ENCODE results near the gene ZNF594. TPM values are rescaled to one million over a fixed set of nuclear protein-coding genes. Genes with fewer than 3 reads are reported as not detected.
"Not testable (repeated sequence)": the region's sequence is repeated elsewhere in the genome, so short reads cannot be mapped to it uniquely, and the experiment has no call there.

Gene ZNF594
- total RNA-seq, 4 donors from 2014 or later: 2.4 to 5.0 (median 3.8) TPM

DNA sequence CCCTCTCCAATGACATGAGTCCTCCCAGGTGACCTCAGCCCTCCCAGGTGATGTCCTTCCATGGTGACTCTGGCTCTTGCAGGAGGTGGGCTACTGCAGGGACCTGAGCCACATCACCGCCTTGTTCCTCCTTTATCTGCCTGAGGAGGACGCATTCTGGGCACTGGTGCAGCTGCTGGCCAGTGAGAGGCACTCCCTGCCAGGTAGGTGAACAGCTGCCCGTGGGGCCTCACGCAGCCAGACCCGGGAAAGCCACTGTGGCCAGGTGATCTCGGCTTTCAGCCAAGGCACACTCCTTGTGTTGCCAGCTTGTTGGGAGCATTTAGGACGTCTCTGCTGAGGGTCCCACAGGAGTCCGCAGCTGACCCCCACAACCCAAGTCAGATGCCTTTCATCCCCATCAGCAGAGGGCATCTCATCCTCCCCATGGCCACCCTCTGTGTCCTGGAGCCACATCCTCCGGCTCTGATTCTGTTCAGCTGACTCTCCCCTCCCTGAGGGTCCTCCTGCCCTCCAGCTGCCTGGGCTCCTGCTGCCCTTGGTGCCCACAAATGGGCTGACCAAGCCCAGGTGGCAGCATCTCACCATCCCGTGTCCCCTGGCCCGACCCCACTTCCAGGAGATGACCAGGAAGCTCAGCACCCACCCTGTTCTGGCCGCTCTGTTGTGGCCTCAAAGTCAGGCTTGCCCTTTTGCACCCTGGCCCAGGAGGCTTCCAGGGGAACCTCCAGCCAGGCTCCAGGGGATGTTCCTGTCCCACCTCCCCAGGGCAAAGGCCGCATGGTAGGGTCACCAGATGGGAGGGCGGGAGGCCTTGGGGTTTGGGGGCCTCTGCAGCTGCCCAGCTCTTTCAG, 55.7 kb downstream of the ZNF594 start:
- peak in 1 of 2 donors; percentile 71 for DNase-seq (ENCODE audit: low spot score in 2 of 2)
- H3K4me3 ChIP-seq (ENCODE audit: low read depth, poor library complexity, severe bottlenecking): no peak overlapping the region
- intact Hi-C loops (cut with DNase I; ENCODE audit: low total_unique reads): no loop called here
- 76 to 91% methylated on average over 13 of the region's 14 CpGs for WGBS, 2 donors
- TF ChIP-seq POLR2A (IDR thresholded peaks at IDR 0.05): no peak
- TF ChIP-seq, protein P1, sequence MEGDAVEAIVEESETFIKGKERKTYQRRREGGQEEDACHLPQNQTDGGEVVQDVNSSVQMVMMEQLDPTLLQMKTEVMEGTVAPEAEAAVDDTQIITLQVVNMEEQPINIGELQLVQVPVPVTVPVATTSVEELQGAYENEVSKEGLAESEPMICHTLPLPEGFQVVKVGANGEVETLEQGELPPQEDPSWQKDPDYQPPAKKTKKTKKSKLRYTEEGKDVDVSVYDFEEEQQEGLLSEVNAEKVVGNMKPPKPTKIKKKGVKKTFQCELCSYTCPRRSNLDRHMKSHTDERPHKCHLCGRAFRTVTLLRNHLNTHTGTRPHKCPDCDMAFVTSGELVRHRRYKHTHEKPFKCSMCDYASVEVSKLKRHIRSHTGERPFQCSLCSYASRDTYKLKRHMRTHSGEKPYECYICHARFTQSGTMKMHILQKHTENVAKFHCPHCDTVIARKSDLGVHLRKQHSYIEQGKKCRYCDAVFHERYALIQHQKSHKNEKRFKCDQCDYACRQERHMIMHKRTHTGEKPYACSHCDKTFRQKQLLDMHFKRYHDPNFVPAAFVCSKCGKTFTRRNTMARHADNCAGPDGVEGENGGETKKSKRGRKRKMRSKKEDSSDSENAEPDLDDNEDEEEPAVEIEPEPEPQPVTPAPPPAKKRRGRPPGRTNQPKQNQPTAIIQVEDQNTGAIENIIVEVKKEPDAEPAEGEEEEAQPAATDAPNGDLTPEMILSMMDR (IDR thresholded peaks at IDR 0.05): no peak

DNA sequence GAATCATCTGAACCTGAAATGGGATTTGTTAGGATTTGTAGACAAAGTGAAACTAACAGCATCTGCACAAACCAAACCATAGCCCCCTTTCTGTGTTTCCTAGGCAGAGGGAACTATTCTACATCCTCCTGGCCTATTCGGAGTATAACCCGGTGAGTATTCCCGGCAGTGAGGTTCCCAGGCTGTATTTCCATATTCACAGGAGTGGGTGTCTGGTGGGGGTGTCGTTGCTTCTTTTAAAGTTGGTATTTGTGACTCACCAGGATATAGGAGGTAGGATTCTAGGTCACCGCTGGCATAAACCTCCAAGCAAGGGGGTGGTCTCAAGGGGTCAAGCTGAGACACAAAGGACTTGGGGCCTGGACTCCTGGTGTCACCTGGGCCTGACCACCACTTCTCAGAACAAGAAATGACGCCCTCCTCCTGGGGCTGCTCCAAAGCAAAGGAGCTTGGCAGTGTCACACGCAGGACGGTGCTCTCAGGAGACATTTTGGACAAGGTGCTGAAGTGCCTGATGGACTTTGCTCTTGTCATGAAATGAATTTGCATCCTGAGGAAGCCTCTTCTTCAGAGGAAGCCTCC, 56.4 kb downstream of the ZNF594 start:
- intact Hi-C loops (cut with DNase I; ENCODE audit: low total_unique reads); H3K4me3 ChIP-seq (ENCODE audit: low read depth, poor library complexity, severe bottlenecking): not testable (repeated sequence)
- peak in 1 of 2 donors; percentile 54 for DNase-seq (ENCODE audit: low spot score in 2 of 2)
- 73 to 79% methylated on average over 8 of the region's 8 CpGs for WGBS, 2 donors

DNA sequence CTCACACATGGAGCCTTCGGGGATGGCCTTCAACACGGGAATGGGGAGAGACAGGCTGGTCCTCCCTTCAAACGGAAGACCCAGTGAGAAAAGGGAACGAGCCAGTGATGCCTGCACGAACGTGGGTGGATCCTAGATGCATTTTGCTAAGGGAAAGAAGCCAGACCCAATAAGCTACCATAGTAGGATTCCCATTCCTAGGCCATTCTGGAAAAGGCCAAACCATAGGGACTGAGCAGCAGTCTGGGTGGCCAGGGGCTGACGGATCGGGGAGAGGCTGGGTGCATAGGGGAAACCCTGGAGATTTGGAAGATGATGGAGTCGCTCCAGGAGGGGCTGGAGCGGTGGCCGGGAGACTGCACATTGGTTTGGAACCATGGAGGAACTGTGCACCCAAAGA, 57.1 kb downstream of the ZNF594 start:
- WGBS, 2 donors: 78 to 87% methylated on average over 11 of the region's 11 CpGs
- intact Hi-C loops (cut with DNase I; ENCODE audit: low total_unique reads); H3K4me3 ChIP-seq (ENCODE audit: low read depth, poor library complexity, severe bottlenecking): not testable (repeated sequence)
- DNase-seq (ENCODE audit: low spot score in 2 of 2): peak in 1 of 2 donors; percentile 68

DNA sequence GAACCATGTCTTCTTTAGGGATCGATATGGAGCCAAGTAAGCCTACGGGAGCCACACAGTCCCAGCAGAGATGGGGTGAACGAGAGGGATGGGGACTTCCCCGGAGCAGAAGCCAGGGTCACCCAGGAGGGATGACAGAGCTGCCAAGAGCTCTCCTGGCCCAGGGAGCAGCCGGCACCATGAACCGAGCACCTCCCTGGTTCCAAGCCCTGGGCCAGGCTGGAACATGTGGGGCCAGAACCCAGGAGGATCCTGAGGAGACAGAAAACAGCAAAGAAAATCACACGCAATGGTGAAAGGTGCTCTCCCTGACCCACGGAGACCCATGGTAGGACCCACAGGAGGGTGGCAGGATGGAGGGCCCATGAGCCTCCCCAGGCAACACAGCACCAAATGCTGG, 57.7 kb downstream of the ZNF594 start:
- peak in 1 of 2 donors; percentile 62 for DNase-seq (ENCODE audit: low spot score in 2 of 2)
- intact Hi-C loops (cut with DNase I; ENCODE audit: low total_unique reads); H3K4me3 ChIP-seq (ENCODE audit: low read depth, poor library complexity, severe bottlenecking): not testable (repeated sequence)
- 91 to 95% methylated on average over 8 of the region's 8 CpGs for WGBS, 2 donors

DNA sequence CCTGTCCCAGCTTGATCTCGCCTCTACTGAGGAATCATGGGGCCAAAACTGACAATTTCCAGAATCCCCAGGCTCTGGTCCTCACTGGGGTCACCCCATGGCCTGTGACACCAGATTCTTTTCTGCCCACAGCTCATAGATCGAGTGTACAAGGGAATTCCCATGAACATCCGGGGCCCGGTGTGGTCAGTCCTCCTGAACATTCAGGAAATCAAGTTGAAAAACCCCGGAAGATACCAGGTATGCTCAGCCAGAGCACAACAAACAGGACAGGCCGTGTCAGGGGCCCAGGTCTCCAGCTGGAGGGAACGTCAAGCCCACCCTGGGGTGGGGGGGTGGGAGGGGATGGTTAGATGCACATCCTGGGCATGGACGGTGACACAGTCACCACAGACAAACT, 58.4 kb downstream of the ZNF594 start:
- 84 to 87% methylated on average over 8 of the region's 8 CpGs for WGBS, 2 donors
- intact Hi-C loops (cut with DNase I; ENCODE audit: low total_unique reads): no loop called here
- H3K4me3 ChIP-seq (ENCODE audit: low read depth, poor library complexity, severe bottlenecking): no peak overlapping the region
- TF ChIP-seq POLR2A (IDR thresholded peaks at IDR 0.05): no peak
- TF ChIP-seq, protein P1 (IDR thresholded peaks at IDR 0.05): no peak
- DNase-seq (ENCODE audit: low spot score in 2 of 2): peak in 1 of 2 donors; percentile 72

DNA sequence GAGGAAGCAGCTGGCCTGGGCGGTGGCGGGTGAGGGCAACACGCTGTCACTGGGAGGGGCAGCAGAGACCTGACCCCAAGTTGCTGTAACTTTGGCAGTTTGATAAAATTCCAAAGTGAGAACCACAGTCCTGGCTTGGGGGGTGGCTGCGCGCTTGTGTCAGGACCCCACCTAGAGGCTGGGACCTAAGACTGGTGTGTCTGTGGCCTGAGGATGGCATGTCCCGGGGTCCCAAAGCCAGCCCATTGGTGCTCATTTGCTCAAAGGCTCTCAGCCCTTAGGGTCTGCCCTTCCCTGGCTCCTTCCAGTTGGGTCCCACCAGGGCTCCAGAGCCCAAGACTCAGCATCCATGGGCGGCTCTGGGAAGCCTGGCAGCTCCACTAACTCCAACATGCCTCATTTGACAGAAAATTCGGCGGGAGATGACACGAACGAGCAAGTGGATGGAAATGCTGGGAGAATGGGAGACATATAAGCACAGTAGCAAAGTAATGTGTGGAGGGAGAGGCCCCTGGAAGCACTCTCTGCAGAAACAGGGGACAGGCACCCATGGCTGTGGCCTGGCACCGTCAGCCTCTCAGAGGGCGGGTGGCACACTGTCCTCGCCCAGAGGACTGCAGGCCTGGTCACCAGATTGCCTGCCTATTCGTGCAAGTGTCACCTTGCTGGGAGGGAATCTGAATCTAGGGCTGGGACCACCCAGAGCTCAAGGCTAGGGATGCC, 59.0 kb downstream of the ZNF594 start:
- intact Hi-C loops (cut with DNase I; ENCODE audit: low total_unique reads); H3K4me3 ChIP-seq (ENCODE audit: low read depth, poor library complexity, severe bottlenecking); DNase-seq (ENCODE audit: low spot score in 2 of 2): not testable (repeated sequence)
- WGBS, 2 donors: 90 to 92% methylated on average over 15 of the region's 15 CpGs

DNA sequence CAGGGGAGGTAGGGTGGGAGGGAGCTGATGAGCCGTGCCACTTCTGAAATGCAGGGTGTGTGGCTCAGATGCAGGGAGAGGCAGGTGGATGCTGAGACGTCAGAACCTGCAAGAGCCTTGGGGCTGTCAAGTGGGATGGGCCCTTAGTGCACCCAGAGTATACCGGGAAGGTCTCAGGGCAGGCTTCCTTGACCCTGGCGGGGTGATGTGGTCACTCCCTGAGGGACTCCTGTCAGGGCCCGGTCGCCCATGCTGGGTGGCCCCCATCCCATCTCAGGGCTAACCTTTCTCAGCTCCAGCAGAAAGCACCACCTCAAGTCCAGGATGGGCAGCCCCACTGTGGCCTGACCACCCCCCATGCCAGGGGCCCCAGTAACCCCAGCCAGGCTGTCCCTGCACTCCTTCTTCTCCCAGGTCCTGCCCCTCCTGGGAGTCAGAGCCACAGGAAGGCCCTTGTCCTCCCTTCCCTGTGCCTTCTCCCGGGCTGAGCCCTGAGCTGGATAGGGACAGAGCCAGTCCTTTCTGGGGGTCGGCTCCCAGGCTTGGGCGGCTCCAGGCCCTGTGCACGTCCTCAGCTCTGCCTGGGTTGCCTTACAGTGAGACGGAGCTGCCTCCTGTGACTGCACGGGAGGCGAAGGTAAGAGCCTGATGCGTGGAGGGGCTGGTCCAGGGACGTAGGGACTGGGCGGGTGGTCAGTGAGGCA, 59.7 kb downstream of the ZNF594 start:
- WGBS, 2 donors: 84 to 85% methylated on average over 15 to 16 of the region's 16 CpGs
- intact Hi-C loops (cut with DNase I; ENCODE audit: low total_unique reads); H3K4me3 ChIP-seq (ENCODE audit: low read depth, poor library complexity, severe bottlenecking): not testable (repeated sequence)
- DNase-seq (ENCODE audit: low spot score in 2 of 2): peak in 1 of 2 donors; percentile 71

DNA sequence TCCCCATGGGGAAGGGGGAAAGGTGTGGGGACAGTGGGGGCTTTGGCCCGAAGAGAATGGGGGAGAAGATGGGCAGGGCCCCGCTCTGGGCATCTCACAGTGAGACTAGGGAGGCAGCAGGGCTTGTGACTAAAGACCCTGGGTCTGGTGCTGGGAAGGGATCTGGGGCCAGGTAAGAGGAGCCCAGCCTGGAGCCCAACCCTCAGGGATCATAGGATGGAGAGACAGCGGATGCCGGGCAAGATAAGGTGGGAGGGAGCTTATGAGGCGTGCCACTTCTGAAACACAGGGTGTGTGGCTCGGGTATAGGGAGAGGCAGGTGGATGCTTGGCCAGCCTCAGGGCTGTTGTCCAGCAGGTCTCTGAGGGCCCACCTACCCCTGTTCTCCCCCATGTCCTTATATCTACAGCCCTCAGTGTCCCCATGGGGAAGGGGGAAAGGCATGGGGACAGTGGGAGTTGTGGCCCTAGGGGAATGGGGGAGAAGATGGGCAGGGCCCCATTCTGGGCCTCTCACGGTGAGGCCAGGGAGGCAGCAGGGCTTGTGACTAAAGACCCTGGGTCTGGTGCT, 60.4 kb downstream of the ZNF594 start:
- 81 to 90% methylated on average over 7 of the region's 7 CpGs for WGBS, 2 donors
- TF ChIP-seq, protein P1 (IDR thresholded peaks at IDR 0.05): no peak
- TF ChIP-seq POLR2A (IDR thresholded peaks at IDR 0.05): no peak
- H3K4me3 ChIP-seq (ENCODE audit: low read depth, poor library complexity, severe bottlenecking): no peak overlapping the region
- intact Hi-C loops (cut with DNase I; ENCODE audit: low total_unique reads): no loop called here
- no peak for DNase-seq (ENCODE audit: low spot score in 2 of 2)

DNA sequence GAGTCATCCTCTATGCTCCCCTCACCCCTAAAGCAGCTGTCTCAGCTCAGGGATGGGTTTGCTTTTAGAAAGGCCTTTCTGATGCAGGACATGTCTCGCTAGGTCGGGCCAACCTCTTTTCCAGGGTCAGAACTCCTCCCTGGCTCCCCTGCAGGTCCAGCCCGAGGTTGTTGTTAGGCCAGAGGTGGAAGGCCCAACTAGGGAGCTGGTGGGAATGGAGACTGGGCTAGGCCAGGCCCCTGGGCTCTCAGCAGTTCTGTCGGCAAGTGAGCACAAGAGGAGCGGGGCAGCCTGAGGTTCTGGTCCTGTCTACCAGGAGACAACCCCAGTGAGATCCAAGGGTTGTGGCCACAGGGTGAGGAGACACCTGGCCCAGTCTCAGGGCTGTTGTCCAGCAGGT, 61.0 kb downstream of the ZNF594 start:
- intact Hi-C loops (cut with DNase I; ENCODE audit: low total_unique reads); H3K4me3 ChIP-seq (ENCODE audit: low read depth, poor library complexity, severe bottlenecking): not testable (repeated sequence)
- DNase-seq (ENCODE audit: low spot score in 2 of 2): peak in 1 of 2 donors; percentile 62
- WGBS, 2 donors: 75 to 90% methylated on average over 5 of the region's 5 CpGs

DNA sequence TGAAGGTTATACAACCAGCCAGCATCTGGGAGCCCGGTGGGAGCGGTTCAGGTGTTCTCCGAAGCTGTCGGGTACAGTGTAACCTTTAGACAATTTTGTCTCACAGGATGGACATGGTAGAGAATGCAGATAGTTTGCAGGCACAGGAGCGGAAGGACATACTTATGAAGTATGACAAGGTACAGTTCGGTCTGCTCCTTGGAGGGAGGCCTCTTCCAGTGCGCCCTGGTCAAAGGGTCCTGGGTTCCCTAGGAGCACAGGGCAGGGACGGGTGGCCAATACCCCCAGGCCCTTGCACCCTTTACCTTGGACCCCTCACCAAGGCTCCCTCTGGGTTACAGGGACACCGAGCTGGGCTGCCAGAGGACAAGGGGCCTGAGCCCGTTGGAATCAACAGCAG, 61.4 kb downstream of the ZNF594 start:
- H3K4me3 ChIP-seq (ENCODE audit: low read depth, poor library complexity, severe bottlenecking); intact Hi-C loops (cut with DNase I; ENCODE audit: low total_unique reads); DNase-seq (ENCODE audit: low spot score in 2 of 2): not testable (repeated sequence)
- WGBS, 2 donors: 90 to 92% methylated on average over 10 of the region's 10 CpGs

Data from lower leg skin (tissue), 4 donors.